Activated naive CD8-positive, alpha-beta T cell (primary cell): ENCODE data around the gene FBXO45.
"Not testable (repeated sequence)": the region's sequence is repeated elsewhere in the genome, so short reads cannot be mapped to it uniquely, and the experiment has no call there.

Source experiments
- H3K27ac Mint-ChIP-seq: one replicate; pipeline ENCODE4 v1.8.0; 2021; ENCODE audit warnings: mixed read lengths
- H3K27me3 Mint-ChIP-seq: one replicate; pipeline ENCODE4 v1.8.0; 2021; ENCODE audit warnings: mixed read lengths
- H3K36me3 Mint-ChIP-seq: one replicate; pipeline ENCODE4 v1.8.0; 2021; ENCODE audit warnings: mixed read lengths
- H3K4me1 Mint-ChIP-seq: one replicate; pipeline ENCODE4 v1.8.0; 2021; ENCODE audit warnings: low read depth, mixed read lengths
- H3K4me3 Mint-ChIP-seq: one replicate; pipeline ENCODE4 v1.8.0; 2021; ENCODE audit warnings: mild to moderate bottlenecking, mixed read lengths
- H3K9me3 Mint-ChIP-seq: one replicate; pipeline ENCODE4 v1.8.0; 2021; ENCODE audit warnings: low read depth, mixed read lengths

FBXO45 gene

GRCh38 chr3:196568246-196569002 lies at the start of gene FBXO45, which contains the start of gene WDR53:
FBXO45 (plus strand) TSS chr3:196568660; CDS start chr3:196568985, 325 bp downstream.
WDR53 (minus strand) TSS chr3:196568554; CDS start chr3:196561475, 7,079 bp downstream.
- Mint-ChIP-seq H3K27me3 (no peaks in the 10 kb centered on the region), H3K36me3 (peaks cover 2% of the 10 kb centered on the region), H3K9me3 (no peaks in the 10 kb centered on the region), H3K27ac (peak within 1 kb of the TSS; percentile 97), H3K4me1 (peaks cover 39% of the 10 kb centered on the region), H3K4me3 (peak within 1 kb of the TSS; percentile 98)

- Mint-ChIP-seq H3K27me3 (peaks cover 1% of the 10 kb centered on the region), H3K27ac (no peak overlapping the region), H3K36me3 (peaks cover 17% of the 10 kb centered on the region), H3K4me3 (no peak overlapping the region), H3K4me1 (no peaks in the 10 kb centered on the region), H3K9me3 (peaks cover 18% of the 10 kb centered on the region)
Observed at GRCh38 chr3:196518966-196519717, 49.3 kb upstream of the FBXO45 start.

GRCh38 chr3:196519718-196520082 lies 48.8 kb upstream of the FBXO45 start:
- Mint-ChIP-seq H3K36me3 (peaks cover 17% of the 10 kb centered on the region), H3K4me1 (no peaks in the 10 kb centered on the region), H3K27me3 (peaks cover 1% of the 10 kb centered on the region), H3K27ac (no peak overlapping the region), H3K4me3 (no peak overlapping the region), H3K9me3 (peaks cover 18% of the 10 kb centered on the region)

DNA sequence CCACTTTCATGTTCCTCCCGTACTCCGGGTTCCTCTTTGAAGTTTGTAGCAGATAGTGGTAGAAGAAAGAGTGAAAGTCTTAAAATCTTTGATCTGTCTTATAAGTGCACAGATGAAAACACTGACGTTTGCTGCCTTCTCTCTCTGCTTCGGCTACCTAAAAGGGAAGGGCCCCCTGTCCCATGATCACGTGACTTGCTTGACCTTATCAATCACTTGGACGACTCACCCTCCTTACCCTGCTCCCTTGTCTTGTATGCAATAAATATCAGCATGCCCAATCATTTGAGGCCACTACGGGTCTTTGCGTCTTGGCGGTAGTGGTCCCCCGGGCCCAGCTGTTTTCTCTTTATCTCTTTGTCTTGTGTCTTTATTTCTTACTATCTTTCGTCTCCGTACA lies 47.2 kb upstream of the FBXO45 start:
- peaks cover 18% of the 10 kb centered on the region for H3K9me3 Mint-ChIP-seq
- H3K27ac Mint-ChIP-seq, H3K4me3 Mint-ChIP-seq, H3K4me1 Mint-ChIP-seq, H3K27me3 Mint-ChIP-seq: not testable (repeated sequence)
- peaks cover 14% of the 10 kb centered on the region for H3K36me3 Mint-ChIP-seq

DNA sequence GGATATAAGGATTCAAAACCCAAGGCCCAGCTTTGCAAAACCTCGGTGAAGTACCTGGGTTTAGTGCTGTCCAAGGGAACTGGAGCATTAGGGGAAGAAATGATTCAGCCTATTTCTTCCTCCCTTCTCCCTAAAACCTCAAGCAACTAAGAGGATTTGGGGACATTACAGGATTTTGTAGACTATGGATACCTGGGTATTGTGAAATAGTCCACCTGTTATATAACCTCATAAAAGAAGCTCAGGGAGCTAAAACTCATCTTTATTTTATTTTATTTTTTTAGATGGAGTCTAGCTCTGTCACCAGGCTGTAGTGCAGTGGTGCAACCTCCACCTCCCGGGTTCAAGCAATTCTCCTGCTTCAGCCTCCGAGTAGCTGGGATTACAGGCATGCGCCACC lies 44.6 kb upstream of the FBXO45 start:
- Mint-ChIP-seq H3K27me3 (no peaks in the 10 kb centered on the region), H3K4me1 (peaks cover 2% of the 10 kb centered on the region), H3K9me3 (peaks cover 18% of the 10 kb centered on the region), H3K27ac (no peak overlapping the region), H3K4me3 (no peak overlapping the region), H3K36me3 (peaks cover 14% of the 10 kb centered on the region)

GRCh38 chr3:196524527-196524926 lies 43.9 kb upstream of the FBXO45 start:
- Mint-ChIP-seq H3K27ac (no peak overlapping the region), H3K27me3 (no peaks in the 10 kb centered on the region), H3K9me3 (peaks cover 18% of the 10 kb centered on the region), H3K4me3 (no peak overlapping the region), H3K36me3 (peaks cover 14% of the 10 kb centered on the region), H3K4me1 (peaks cover 2% of the 10 kb centered on the region)

- no peak overlapping the region for H3K4me3 Mint-ChIP-seq
- H3K9me3 Mint-ChIP-seq = peaks cover 17% of the 10 kb centered on the region
- H3K27me3 Mint-ChIP-seq = no peaks in the 10 kb centered on the region
- H3K4me1 Mint-ChIP-seq = peaks cover 2% of the 10 kb centered on the region
- H3K36me3 Mint-ChIP-seq = peaks cover 13% of the 10 kb centered on the region
- no peak overlapping the region for H3K27ac Mint-ChIP-seq
Observed at GRCh38 chr3:196525141-196525540, 43.3 kb upstream of the FBXO45 start.

- H3K9me3 Mint-ChIP-seq = no peaks in the 10 kb centered on the region
- peaks cover 2% of the 10 kb centered on the region for H3K4me1 Mint-ChIP-seq
- H3K27ac Mint-ChIP-seq = peak overlapping the region; percentile 70
- H3K4me3 Mint-ChIP-seq = peak overlapping the region; percentile 78
- no peaks in the 10 kb centered on the region for H3K36me3 Mint-ChIP-seq
- no peaks in the 10 kb centered on the region for H3K27me3 Mint-ChIP-seq
Observed at GRCh38 chr3:196528639-196529233, 39.7 kb upstream of the FBXO45 start.

DNA sequence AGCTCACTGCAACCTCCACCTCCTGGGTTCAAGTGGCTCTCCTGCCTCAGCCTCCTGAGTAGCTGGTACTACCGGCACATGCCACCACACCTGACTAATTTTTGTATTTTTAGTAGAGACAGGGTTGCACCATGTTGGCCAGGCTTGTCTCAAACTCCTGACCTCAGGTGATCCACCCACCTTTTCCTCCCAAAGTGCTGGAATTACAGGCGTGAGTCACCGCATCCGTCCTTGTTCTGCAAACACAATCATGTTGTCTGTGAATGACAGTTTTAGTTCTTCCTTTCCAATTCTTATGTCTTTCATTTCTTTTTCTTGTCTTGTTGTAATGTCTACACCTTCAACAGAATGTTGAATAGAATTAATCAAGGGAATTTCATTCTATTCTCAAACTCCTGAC lies 37.0 kb upstream of the FBXO45 start:
- no peak overlapping the region for H3K27ac Mint-ChIP-seq
- H3K9me3 Mint-ChIP-seq = no peaks in the 10 kb centered on the region
- H3K36me3 Mint-ChIP-seq = no peaks in the 10 kb centered on the region
- no peak overlapping the region for H3K4me3 Mint-ChIP-seq
- H3K27me3 Mint-ChIP-seq = peaks cover 1% of the 10 kb centered on the region
- H3K4me1 Mint-ChIP-seq = peaks cover 2% of the 10 kb centered on the region

- no peaks in the 10 kb centered on the region for H3K4me1 Mint-ChIP-seq
- H3K27me3 Mint-ChIP-seq = peaks cover 1% of the 10 kb centered on the region
- H3K9me3 Mint-ChIP-seq = no peaks in the 10 kb centered on the region
- no peak overlapping the region for H3K27ac Mint-ChIP-seq
- no peak overlapping the region for H3K4me3 Mint-ChIP-seq
- H3K36me3 Mint-ChIP-seq = no peaks in the 10 kb centered on the region
Observed at GRCh38 chr3:196533260-196533681, 35.2 kb upstream of the FBXO45 start.

DNA sequence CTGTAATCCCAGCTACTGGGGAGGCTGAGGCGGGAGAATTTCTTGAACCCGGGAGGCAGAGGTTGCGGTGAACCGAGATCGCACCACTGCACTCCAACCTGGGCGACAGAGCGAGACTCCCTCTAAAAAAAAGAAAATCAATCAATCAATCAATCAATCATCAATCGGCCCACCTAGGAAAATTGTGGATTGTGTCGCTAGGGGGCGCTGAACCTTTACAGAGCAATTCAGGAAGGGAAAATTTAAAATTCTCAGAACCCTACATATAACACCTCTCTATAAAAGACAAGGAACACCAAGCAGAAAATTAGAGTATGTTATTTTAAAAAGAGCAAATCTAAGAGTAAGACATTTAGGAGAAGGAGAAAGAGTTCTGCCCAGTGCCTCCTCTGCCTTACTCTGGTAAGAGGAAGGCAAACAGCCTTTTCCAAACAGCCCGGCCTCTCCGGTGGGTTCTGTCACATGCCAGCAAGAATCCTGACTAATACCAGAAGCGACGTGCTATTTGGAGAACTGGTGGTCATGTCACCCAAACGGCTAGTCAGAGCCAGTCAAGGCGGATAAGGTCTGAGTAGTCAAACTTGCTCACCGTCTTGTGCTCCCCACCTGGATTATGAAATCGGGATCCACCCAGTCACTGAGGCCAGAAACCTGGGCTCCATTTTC lies 31.0 kb upstream of the FBXO45 start:
- Mint-ChIP-seq H3K36me3 (no peaks in the 10 kb centered on the region), H3K27me3 (peaks cover 1% of the 10 kb centered on the region), H3K9me3 (no peaks in the 10 kb centered on the region), H3K27ac (no peak overlapping the region), H3K4me3 (no peak overlapping the region), H3K4me1 (no peaks in the 10 kb centered on the region)

DNA sequence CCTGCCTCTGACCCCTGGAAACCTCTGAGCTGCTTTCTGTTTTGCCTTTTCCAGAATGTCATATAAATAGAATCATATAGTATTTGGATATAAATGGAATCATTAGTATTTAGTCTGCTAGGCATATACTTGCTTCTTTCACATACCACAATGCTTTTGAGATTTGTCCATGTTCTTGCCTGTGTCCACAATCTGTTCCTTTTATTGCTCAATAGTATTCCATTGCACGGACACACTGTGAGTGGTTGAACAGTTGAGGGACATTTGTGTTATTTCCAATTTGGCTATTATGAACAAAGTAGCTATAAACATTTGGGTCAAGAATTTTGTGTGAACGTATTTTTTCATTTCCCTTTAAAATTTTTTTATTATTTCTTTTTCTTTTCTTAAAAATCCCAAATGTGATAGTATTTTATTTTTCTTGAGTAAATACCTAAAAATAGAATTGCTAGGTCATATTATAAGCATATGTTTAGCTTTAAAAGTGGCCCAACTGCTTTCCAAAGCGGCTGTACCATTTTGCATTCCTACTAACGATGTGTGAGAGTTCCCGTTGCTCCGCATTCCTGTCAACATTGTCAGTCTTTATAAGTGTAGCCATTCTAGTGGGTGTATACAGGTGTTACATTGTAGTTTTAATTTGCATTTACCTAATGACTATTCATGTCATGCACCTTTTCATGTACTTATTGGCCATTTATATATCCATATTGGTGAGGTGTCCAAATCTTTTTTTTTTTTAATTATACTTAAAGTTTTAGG lies 26.6 kb upstream of the FBXO45 start:
- no peak overlapping the region for H3K27ac Mint-ChIP-seq
- H3K9me3 Mint-ChIP-seq = no peaks in the 10 kb centered on the region
- no peaks in the 10 kb centered on the region for H3K27me3 Mint-ChIP-seq
- no peaks in the 10 kb centered on the region for H3K36me3 Mint-ChIP-seq
- no peaks in the 10 kb centered on the region for H3K4me1 Mint-ChIP-seq
- H3K4me3 Mint-ChIP-seq = no peak overlapping the region

DNA sequence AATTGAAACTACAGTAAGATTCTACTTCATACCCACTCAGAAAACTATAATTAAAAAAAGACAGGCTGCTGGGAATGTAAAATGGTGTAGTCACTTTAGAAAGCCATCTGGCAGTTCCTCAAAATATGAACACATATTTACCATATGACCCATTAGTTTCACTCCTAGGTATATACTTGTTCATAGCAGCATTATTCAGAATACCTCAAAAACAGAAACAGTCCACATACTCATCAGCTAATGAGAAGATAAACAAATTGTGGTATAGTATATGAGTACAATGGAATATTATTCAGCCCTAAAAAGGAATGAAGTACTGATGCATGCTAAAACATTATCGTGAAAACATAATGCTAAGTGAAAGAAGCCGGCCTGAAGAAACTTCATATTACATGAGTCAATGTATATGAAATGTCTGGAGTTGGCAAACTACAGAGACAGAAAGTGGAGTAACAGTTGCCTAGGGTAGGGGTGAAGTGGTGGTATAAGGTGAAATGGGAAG lies 23.9 kb upstream of the FBXO45 start:
- Mint-ChIP-seq H3K27me3 (no peaks in the 10 kb centered on the region), H3K9me3 (peaks cover 3% of the 10 kb centered on the region), H3K4me3 (no peak overlapping the region), H3K36me3 (no peaks in the 10 kb centered on the region), H3K4me1 (no peaks in the 10 kb centered on the region), H3K27ac (no peak overlapping the region)

DNA sequence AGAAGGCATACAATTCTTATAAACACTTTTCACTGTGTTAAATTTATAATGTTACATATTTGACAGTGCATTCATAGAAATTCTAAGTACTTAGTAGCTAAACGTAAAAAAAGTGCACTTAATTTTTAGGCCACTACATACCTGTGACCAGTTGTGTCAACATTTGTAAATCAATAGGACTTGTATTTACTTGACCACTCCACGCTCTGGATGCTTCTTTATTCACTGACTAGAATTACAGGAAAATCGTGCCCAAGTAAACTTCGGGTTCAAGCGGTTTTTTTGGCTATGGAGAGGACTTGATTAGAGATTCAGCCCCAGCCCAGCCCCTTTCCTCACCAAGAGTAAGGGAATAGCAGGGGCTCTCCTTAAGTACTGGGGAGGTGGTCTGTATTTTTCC lies 21.9 kb upstream of the FBXO45 start:
- Mint-ChIP-seq H3K4me3 (no peak overlapping the region), H3K27ac (no peak overlapping the region), H3K27me3 (no peaks in the 10 kb centered on the region), H3K4me1 (no peaks in the 10 kb centered on the region), H3K36me3 (no peaks in the 10 kb centered on the region), H3K9me3 (peaks cover 3% of the 10 kb centered on the region)
